ENCODE results near the gene CCNG1.
A peak's percentile ranks its signal among the peaks of the same experiment; 100 is the strongest.
"Not testable (repeated sequence)": the region's sequence is repeated elsewhere in the genome, so short reads cannot be mapped to it uniquely, and the experiment has no call there.

The CCNG1 gene, protein sequence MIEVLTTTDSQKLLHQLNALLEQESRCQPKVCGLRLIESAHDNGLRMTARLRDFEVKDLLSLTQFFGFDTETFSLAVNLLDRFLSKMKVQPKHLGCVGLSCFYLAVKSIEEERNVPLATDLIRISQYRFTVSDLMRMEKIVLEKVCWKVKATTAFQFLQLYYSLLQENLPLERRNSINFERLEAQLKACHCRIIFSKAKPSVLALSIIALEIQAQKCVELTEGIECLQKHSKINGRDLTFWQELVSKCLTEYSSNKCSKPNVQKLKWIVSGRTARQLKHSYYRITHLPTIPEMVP

DNA sequence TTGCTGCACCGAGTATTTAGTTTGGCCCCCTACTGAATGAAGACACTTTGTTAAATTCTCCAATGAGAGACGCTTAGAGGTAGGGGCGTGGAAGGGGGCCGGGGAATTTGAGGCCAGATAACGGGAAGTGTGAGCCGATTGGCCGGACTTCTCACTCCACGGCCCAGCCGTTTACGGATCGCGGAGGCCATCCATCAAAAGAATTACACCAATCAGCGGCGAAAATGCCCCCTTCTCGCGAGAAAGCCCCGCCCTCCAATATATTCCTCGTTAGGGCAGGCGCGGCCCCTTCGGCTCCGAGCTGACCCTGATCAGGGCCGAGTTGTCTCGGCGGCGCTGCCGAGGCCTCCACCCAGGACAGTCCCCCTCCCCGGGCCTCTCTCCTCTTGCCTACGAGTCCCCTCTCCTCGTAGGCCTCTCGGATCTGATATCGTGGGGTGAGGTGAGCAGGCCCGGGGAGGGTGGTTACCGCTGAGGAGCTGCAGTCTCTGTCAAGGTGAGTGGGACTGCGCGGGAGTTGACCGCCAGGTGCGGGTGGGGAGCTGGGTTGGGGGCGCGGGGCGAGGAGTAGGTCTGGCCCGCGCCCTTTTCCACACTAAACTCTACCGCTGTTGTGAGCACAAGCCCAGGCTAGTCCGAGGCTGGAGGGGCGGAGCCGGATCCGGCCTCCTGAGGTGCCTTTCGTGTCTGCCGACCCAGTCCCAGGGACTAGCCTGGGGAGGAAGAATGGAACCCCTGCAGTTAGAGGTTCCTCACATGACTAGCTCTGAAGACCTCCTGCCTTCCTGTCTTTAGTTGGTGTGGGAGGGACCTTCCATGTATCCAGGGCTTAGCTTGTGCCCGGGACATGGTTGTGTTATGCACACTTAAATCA is at the start of gene CCNG1:
Gene CCNG1, plus strand, starts transcription at position 287 of the 874 bp plus-strand sequence. CDS start 1,662 bp downstream, outside the sequence.
- peak; percentile 97 for DNase-seq

DNA sequence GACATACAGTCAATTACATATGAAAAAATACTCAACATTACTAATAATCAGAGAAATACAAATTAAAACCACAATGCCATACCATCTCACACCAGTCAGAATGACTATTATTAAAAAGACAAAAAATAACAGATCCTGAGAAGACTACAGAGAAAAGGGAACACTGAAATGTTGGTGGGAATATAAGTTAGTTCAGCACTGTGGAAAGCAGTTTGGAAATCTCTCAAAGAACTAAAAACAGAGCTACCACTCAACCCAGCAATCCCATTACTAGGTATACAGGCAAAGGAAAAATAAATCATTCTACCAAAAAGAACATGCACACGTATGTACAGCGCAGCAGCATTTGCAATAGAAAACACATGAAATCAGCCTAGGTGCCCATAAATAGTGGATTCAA is 41.6 kb upstream of the CCNG1 start:
- no peak for DNase-seq

DNA sequence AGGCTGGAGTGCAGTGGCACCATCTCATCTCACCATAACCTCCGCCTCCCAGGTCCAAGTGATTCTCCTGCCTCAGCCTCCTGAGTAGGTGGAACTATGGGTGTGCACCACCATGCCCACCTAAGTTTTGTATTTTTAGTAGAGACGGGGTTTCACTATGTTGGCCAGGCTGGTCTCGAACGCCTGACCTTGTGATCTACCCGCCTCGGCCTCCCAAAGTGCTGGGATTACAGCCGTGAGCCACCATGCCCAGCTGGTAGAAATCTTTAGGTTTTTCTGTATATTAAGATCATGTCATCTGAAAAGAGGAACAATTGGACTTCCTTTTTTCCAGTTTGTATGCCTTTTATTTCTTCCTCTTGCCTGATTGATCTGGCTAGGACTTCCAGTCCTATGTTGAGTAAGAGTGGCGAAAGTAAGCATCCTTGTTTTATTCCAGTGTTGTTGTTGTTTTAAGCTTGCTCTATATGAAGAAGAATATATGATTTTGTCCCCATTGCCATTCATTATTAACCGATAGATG is 40.5 kb upstream of the CCNG1 start:
- peak; percentile 37 to 43 for DNase-seq

DNA sequence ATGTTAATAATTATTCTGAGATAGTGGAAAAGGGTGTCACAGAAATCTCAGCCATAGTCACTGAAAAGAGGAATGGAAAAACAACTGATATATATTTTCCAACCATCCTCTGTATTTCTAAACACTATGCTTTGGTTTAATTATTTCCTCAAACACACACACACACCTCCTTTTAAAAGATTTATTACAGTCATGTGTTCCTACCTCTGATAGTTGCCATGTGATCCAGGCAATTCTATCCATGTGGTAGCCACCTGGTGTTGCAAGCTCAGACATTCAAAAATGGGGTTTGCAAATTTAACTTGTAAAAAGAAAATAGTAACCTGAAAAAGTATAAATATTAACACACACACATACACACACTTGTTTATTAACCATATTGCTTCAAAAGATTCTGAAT is 40.0 kb upstream of the CCNG1 start:
- no peak for DNase-seq

DNA sequence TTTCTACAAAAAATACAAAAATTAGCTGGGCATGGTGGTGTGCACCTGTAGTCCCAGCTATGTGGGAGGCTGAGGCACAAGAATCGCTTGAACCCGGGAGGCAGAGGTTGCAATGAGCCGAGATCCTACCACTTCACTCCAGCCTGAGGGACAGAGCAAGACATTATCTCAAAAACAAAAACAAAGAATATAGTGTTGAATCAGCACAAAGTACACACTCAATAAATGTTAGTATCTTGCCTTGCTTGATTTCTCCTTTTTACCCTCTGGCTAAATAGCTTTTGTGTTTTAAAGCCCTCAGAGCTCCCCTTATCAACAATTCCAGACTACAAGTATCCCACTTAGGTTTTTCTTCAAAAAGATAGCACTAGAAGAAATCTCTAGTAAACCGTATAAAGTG is 37.5 kb upstream of the CCNG1 start:
- DNase-seq, result no peak

DNA sequence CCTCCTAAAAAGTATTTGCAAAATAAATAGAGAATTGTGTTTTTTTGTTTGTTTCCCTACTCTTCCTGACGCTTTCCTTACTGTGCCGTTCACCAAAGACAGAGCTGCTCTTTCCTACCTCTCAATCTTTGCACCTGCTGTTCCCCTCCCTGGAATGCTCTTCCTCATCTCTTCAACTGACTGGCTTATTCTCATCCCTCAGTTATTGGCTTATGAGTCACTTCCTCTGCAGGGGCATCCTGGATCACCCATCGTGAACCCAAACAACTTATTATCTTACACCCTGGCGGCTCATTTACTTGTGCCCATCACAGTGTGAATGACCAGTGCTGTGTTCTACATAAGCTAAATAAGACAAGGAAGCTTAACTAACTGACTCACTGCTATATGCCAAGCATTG is 36.1 kb upstream of the CCNG1 start:
- DNase-seq, result no peak

DNA sequence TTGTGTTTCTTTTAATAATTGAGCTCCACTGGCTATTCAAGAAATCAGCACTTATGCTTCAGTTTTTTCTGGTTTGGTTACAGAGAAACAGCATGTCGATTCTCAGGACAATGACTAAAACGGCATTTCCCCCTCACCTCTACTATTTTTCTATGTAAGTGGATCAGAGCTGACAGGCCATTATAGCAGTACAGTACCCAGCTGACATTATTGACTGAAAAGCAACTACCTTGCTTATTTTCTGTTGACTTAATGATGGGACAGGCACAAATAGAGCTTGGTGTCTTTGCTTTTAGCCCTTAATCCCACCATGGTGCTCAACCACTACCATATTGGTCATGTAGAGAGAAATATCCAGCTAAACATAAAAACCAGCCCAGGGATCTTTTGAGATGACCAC is 35.4 kb upstream of the CCNG1 start:
- DNase-seq, result no peak

DNA sequence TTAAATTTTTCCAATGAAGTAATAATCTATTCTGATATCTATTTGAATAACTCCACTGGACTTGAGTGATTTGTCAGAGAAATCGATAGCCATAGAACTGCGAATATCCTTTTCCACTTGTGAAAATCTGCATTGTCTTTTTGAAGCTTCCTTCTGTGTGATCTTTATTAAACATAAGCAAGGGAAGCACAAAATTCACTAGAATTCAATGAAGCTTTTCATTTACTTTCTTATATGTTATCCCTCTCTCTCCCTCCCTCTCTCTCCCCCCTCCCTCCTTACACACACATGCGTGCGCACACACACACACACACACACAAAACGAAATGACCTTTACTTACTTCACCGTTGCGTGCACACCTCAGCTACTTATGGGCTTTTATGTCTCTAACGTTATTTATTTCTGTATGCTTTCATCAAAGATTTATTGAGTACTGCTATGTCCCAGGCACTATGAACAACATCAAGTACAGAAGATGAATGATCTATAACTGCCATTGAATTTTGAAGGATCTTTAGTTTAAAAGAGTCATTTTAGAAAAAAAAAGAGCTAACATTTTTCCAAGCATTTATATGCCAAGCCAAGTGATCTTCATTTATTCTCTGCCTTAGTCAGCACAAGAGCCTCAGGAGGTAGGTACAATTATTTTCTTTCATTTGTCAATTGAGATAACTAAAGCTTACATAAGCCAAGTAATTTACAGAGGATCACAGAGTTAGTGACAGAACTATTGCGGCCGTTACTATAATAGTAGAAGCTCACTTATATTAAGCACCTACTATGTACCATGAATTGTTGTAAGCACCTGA is 32.8 kb upstream of the CCNG1 start:
- no peak for DNase-seq

DNA sequence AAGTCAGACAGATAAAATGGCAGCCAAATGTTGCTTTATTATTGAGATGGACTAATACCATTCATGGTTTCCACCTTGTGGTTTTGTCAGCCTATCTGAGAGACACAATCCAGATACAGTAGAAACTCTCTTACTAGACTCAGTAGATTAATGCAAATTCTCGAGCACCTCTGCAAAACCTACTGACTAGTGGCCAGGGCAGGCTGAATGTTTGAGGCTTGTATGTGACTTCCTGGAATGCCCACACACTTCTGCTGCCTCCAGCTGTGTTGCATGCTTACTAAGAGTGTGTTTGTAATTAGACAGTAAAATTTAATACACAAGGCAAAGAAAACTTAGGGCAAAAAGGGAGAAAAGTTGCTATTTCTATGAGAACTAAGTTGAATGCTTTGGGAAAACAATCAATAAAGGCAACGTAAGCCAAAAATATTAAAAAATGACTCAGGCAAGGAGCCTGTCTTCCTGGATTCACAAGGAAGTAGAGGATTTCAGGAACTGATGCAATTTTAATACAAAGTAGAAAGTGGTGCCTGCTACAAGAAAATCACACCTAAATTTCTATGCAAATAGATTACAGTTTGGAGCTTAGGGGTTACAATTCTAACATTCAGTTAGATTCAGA is 30.2 kb upstream of the CCNG1 start:
- DNase-seq, result peak; percentile 41

DNA sequence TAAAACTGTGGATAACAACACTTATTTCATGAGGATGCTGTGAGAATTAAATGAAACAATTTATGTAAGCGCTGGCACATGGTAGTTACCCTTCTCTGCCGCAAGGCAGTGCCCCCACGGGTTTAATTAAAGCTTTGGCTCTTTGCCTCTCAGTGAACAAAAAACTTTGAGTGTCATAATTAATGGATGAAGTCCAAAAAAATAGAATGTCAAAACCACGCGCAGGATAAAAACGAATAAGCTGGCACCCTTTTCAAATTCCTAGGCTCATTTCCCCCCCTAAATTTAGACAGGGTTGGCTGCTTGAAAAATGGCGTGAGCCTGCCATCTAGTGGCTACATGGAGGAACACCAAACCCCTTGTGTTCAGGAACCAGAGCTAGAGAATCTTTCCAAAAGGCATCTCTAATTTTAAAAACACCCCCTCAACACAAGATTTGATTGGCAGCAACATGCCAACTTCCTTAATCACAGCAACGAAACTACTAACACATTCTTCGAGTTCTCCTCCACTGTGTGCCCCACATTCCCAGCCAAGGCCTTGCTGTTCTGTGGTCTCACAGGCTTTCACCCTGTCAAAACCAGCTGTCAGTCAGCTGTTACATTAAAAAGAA is 29.0 kb upstream of the CCNG1 start:
- DNase-seq, result peak; percentile 41 to 78

DNA sequence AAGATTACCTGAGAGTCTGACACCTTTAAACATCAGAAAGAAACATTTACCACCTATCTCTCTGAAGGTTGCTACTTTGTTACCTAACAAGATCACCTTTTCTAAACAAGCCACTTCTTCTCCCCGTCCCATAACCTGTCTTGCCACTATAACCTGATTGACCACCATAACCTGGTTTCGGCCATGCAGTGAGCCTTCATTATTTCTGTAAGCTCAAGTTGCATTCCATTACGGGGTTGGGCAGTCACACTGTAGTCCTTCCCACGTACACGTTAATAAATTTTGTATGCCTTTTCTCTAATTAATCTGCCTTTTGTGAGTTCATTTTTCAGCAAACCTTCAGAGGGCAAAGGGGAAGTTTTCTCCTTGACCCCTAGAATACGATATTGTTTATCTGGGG is 28.0 kb upstream of the CCNG1 start:
- no peak for DNase-seq

DNA sequence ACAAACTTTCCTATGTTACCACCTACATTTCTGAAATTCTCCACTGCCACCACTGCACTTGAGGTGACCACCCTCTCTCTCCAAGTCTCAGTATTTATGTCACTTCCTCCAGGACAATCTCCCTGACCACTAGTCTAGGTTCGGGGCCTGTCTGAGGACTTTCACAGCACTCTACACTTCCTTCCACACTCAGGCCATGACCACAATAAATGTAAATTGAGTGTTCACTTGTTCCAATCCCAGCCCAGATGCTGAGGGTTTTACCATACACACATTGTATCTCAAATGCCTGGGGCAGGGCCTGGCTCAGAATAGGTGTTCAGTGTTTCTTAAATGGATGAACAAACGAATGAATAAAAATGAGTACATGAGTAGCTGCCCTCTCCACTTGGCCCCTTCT is 26.9 kb upstream of the CCNG1 start:
- no peak for DNase-seq

DNA sequence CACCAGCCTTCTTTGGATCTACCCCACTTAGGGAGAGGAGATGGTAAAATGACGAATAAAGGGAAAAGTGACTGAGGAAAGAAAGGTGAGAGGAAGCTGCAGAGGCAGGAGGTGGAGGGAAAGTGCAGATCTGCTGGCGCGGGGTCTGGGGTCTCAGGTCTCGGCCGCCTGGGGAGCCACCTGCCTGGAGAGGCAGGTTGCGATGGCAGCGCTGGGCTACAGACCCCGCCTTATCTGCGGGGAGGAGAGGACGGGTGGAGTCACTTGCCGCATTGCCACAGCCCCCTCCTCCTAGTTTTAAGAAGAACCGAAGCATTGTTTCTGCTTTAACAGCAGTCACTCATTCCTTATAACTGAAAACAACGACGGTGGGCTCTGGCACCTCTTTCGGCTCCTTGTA is 21.7 kb upstream of the CCNG1 start:
- not testable (repeated sequence) for DNase-seq

DNA sequence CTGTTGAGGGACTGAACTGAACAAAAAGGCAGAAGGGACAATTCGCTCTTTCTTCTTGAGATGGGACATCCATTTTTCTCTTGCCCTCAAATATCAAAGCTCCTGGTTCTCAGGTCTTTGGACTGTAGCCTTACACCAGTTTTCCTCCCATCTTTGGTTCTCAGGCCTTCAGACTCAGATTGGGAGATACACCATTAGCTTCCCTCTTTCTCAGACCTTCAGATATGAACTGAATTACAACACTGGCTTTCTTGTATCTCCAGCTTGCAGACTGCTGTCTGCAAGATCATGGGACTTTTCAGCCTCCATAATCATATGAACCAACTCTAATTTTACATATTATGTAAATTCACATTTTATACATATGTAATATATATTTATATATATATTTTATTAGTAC is 12.6 kb upstream of the CCNG1 start:
- no peak for DNase-seq

DNA sequence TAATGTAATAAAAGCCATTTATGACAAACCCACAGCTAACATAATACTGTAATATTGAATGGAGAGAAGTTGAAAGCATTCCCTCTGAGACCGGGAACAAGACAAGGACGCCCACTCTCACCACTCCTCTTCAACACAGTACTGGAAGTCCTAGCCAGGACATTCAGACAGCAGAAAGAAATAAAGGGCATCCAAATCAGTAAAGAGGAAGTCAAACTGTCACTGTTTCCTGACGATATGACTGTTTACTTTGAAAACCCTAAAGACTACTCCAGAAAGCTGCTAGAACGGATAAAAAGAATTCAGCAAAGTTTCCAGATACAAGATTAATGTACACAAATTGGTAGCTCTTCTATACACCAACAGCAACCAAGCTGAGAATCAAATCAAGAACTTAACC is 11.3 kb upstream of the CCNG1 start:
- peak; percentile 21 to 26 for DNase-seq

DNA sequence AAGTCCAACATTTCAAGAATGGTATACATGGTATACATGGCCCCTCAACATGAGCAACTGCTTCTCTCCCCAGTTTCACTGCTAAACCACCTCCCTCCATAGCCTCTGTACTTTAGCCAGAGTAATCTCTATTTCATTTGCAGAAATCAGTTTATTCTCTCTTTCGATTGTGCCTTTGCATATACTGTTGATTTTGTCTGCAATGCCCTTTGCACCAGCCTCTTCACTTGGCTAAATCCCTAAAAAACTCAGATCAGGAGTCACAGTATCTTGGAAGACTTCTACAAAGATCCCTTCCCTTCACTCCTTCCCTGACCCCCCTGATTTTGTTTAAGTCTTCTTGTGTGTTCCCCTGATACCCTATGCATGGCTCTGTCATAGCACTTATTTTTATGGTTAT is 4.9 kb upstream of the CCNG1 start:
- no peak for DNase-seq

DNA sequence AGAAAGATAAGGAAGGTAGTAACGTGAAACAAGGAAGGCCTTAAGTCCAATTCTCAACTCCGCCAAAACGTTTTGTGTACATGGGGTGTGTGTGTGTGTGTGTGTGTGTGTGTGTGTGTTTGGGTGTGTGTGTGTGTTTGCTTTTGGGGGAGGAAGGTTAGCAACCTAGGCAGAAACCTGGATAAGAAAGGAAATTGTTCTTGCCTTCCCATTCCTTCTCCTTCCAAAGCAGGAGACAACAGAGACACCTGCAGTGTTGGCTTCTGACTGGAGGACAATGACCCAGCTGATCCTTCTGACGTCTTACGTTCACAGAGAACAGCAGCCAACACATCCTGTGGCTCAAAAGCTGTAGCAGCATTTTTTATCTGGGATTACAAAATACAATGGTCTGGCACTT is 4.1 kb upstream of the CCNG1 start:
- no peak for DNase-seq

DNA sequence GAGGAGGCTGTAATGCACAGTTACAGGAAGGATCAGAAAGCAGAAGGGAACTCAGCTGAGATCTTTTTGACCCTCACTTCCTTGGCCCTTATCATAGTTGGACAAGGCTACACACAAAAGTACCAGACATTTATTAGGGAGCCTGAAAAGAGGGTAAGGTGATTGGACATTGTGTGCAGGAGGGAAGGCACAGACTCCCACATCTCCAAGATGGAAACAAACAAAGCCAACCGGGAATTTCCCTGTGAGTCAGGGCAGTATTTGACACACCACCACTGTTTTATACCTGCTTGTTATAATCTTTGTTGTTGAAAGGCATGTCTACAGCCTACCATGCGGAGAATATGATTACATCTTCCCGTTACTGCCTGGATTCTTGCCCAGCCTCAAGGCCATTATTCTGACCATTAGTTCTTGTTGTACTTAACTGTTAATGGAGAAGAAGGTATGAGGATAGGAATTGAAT is 3.0 kb upstream of the CCNG1 start:
- peak; percentile 17 to 29 for DNase-seq

DNA sequence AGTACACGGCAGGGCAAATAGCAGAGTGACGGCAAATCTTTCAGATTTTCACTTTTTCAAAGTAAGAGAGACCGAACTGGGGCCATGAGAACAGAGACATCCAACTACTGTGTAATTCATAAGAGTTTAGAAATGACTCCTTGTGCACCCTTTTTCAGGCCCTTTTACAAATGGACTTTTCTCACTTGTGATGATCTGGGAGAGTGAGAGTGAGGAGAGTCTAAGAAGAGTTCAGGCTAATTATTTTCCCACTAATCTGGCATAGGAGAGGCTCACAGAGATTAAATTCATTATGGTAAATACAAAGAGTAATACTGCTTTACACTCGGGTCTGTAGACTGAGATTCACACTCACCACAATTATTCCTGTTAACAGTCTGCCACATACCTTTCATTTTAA is 880 bp upstream of the CCNG1 start:
- DNase-seq, result no peak

DNA sequence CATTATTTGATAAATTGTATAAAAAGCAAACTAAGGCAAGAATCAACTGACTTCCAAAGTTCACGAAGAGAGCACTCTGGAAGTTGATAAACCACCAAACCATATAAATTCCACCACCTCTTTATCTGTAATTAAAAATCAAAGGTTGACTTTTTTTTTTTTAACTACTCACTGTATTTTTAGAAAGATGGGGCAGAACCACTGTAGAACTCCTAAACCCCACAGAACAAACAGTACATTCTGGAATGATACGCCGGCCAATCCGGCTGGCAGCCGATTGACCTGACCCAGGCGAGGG is 435 bp upstream of the CCNG1 start:
- DNase-seq, result no peak

DNA sequence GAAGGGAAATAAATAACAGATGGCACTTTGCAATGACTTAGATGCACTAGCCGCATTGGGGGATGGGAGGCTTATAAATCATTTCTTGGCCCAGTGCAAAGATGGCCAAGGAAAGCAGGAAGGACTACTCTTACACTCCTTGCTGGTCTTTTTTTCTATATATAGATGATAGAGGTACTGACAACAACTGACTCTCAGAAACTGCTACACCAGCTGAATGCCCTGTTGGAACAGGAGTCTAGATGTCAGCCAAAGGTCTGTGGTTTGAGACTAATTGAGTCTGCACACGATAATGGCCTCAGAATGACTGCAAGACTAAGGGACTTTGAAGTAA is 1.7 kb downstream of the CCNG1 start:
- DNase-seq, result no peak

DNA sequence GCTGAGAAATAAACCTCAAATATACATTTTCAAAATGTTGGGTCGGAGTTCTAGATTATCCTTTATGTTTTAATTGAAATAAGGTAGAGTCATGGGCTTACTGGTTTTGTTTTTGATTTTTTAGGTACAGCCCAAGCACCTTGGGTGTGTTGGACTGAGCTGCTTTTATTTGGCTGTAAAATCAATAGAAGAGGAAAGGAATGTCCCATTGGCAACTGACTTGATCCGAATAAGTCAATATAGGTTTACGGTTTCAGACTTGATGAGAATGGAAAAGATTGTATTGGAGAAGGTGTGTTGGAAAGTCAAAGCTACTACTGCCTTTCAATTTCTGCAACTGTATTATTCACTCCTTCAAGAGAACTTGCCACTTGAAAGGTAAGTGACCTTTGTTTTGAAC is 3.6 kb downstream of the CCNG1 start:
- DNase-seq, result no peak

DNA sequence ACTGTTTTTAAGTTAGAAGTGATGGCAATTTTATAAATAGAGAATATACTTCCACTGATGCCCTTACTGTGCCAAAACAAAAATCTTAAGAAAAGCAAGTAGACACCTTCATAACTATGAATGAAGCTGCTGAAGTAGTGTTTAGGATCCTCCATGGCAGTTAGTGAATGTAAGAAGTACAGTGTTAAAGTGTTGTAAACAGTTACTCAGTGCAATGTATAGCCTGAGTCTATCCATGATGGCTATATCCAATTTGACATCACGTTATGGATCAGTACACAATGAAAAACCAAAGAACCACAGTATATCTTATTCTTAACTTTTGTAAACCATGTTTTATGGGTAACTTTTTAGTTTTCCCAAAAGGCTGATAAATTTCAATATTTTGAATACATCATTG is 7.1 kb downstream of the CCNG1 start:
- no peak for DNase-seq
